HG02678 (cell line): ENCODE results near the gene SMC6.

Experiments used
- ATAC-seq: cut with Tn5 transposase; IDR thresholded peaks from one replicate; pipeline ENCODE4 v1.9.1; 2021; ENCODE audit warnings: mild to moderate bottlenecking, moderate library complexity; ENCODE audit not compliant: unreplicated experiment

The SMC6 gene, protein sequence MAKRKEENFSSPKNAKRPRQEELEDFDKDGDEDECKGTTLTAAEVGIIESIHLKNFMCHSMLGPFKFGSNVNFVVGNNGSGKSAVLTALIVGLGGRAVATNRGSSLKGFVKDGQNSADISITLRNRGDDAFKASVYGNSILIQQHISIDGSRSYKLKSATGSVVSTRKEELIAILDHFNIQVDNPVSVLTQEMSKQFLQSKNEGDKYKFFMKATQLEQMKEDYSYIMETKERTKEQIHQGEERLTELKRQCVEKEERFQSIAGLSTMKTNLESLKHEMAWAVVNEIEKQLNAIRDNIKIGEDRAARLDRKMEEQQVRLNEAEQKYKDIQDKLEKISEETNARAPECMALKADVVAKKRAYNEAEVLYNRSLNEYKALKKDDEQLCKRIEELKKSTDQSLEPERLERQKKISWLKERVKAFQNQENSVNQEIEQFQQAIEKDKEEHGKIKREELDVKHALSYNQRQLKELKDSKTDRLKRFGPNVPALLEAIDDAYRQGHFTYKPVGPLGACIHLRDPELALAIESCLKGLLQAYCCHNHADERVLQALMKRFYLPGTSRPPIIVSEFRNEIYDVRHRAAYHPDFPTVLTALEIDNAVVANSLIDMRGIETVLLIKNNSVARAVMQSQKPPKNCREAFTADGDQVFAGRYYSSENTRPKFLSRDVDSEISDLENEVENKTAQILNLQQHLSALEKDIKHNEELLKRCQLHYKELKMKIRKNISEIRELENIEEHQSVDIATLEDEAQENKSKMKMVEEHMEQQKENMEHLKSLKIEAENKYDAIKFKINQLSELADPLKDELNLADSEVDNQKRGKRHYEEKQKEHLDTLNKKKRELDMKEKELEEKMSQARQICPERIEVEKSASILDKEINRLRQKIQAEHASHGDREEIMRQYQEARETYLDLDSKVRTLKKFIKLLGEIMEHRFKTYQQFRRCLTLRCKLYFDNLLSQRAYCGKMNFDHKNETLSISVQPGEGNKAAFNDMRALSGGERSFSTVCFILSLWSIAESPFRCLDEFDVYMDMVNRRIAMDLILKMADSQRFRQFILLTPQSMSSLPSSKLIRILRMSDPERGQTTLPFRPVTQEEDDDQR

DNA sequence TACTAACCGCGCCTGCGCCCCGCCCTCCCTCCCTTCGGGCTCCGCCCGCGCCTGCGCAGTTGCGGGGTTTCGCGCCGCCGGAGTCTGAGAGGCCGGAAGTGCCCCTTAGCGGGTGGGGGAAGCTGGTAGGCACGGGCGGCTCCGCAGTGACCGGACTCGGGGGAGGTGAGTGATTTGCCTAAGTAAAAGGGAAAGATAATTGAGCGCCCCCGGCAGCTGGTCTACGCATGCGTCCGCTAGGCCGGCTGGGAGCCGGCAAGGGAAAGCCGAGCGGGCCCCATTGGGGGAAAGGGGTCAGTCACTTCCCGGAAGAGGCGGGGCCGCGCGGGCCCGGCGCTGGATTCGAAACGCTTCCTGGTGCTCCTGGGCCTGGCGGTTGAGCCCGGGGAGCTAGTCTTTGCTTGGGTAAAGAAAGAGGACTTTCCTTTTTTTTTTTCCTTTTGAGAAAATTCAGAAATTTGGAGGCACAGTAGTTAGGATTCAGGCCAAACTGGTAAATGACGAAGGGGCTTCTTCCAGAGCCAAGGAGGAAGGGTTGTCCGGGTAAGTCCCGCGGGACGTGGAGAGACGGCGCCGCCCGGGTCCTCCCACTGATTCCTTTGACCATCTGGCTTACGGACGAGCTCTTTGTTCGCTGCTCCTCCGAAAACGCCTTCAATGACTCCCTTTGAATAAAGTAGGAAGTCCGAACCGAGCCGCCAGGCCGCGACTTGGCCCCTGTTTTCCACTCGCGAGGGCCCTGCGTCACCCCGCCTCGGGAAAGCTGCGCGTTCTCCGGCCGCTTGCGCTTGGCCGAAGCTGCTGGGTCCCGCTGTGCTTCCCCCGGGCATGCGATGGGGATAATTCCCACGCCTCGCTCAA lies at the start of gene SMC6, which contains the start of gene GEN1:
Gene SMC6 (minus strand): TSS at position 8 of the 861 bp plus-strand sequence. CDS start 7,864 bp downstream, outside the sequence.
Gene GEN1 (plus strand): TSS at position 336 of the 861 bp plus-strand sequence. CDS start 5,806 bp downstream, outside the sequence.
- peak; percentile 71 for ATAC-seq

DNA sequence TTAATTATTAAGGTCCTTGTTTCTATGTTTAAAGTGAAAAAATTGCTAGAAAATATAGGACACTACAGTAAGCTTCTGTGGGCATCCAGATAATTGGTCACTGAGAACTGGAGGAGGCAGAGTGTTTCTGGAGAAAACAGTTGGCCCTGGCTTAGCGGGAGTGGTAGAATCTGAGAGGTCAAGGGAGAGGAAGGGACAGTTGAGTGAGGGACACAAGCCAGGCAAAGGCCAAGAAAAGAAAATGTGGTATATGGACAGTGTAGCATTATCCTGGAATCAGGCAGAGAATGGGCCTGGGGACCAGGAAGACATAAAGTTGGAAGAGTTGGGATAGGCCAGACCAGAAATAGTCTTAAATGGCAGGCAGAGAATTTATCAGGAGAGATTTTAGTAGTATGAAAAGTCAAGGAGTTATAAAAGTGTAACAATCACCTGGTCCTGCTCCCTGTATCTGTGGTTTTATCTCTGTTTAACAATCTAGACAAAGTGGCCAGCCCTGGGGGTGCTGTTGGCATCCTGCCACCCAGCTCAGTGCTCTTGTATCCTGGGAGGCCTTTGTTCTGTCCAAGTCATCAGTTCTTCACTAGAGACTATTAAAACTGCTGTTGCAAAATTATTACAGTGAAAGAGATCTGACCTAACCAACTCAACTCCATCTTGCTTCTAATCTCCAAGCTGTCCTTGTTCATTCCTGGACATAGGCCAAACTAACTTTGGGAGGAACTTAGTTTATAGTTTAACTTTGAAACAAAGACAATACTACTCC lies 47.3 kb upstream of the SMC6 start:
- ATAC-seq, result no peak

DNA sequence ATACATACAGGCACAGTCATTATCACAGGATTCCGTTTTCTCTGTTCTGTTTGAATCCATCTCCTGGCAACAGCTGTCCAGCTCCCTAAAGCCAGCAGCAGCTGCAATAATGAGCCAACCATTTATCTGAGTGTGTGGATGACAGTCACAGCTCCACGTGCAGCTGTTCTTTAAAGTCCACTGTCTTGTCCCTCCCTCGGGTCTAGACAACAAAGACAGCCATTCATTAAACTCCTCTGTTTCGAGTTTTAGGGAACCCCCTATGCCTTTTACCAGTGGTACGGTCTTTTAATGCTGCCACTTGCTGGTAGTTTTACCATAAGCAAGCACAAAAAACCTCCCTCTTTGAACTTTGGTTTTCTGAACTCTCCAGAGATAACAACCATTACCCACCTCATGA lies 46.6 kb upstream of the SMC6 start:
- ATAC-seq, result peak; percentile 36

DNA sequence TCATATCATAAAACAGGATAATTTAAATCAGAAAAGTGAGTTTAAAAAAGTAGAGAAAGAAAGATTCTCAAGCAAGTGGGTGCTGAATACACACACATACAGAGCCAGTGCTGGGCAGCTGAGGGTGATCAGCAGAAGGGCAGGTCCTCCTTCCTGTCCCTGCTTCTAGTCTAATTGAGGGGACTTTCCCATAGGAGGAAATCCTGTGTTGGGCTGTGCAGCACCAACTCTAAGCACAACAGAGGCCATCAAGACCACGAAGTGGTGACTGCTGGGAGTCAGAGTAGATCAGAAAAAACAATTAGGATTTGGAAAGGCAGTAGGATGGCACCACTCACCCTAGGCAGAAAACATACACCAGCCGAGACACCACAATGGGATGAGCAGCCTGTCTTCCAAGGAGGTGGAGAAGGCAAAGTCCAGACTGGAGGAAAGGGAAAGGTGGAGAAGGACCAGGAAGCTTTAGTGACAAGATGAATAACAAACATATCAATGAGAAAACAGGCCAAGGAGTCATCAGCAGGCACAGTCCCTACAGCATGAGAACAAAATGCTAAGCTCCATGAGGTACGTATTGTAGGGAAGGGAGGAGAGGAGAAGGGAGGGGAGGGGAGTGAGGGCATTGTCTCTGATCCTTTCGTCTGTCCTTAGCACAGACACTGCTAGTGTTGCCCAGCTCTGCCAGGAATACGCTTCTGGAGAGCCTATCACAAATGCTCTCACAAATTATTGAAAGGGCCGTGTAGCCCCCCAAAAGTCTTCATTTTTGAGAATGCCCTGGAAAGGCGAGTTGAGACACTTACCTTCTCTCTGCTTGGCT lies 45.9 kb upstream of the SMC6 start:
- no peak for ATAC-seq

DNA sequence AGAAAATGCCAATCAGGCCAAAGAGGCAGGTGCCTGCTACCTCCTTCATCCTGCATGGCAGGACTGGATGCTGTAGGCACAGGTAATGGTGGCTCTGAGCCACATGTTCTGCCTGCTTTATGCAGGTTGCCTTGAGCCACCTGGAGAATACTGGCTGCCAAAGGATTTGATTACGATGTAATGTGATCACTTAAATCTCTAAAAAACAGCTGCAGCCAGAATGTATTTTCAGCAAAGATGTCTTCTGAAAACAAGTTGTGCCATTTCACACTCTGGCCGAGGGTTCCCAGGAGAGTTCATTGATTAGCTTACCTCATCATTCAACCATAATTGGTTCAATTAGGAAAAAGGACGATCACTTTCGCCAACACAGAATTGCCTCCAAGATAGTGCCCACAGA lies 44.7 kb upstream of the SMC6 start:
- ATAC-seq, result no peak

DNA sequence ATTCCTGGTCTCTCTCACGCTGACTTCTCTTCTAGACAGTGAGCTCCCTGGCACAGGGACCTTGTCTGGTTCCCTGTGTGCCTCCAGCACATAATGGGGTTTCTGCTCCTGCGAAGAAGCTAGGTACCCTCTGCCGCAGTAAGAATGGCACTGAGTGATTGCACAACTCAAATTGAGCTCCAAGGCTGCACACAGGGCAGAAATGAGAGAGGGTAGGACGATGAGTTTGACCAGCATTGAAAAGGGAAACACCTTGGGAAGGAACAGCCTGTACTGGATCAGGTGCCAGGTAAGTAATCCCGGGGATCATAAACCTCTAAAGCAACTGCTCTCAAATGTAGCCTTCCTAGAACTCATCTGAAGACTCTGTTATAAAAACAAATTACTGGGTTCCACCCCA lies 41.7 kb upstream of the SMC6 start:
- ATAC-seq, result no peak

DNA sequence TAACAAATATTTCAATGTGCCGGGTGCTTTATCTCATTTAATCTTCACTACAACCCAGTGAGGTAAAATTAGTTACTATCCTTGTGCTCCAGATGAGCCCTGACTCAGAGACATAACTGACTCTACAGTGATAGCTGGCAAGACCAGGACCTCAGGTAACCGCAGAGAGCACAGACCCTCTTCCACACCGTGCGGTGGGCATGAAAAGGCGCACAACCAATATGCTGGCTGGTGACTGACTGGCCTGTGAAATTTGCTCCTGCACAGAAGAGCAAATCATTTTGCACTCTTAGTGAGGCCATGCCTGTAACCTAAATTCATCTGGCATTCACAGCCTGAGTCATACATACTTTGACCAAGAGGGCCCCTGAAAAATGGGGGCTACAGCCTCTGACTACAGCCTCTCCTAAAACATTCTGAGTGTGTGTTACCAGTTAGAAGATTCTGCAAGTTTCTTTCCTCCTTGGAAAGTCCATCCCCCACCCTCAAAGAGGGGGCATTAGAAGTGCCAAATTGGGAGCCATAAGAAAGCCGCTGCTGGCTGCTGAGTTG lies 40.3 kb upstream of the SMC6 start:
- no peak for ATAC-seq

DNA sequence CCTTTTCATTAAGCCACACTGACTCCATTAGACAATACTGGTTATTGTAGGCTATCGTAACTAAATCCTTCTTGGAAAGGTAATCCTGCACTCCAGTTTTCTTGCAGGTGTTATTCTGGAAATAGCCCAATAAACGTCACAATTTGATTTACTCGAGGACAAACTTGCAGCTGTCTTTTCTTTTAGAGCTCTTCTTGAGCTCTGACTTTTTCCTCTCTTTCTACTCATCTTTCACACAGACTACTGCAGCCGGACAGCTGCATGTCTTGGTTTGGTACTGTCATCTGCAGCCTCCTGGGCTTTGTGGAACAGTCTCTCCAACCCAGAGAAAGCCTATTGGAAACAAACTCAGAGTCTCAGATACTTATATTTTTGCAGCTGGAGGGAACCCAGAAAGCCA lies 39.7 kb upstream of the SMC6 start:
- ATAC-seq, result no peak

DNA sequence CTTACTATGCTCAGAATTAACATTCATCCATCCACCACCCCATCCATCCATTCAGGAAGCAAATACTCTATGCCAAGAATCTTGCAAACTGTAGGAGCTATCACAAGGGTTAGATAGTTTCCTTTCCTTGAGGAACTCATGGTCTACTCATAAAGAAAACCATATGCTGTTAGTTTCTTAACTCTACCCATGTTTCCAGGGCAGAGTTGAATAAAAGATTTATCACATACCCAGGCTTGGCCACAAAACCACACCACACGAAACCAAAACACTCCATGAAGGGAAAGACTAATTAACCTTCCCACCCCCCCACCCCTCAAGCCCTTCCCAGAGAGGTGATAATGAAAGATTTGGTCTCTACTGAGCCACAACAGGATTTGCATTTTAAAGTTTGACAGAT lies 38.9 kb upstream of the SMC6 start:
- no peak for ATAC-seq

DNA sequence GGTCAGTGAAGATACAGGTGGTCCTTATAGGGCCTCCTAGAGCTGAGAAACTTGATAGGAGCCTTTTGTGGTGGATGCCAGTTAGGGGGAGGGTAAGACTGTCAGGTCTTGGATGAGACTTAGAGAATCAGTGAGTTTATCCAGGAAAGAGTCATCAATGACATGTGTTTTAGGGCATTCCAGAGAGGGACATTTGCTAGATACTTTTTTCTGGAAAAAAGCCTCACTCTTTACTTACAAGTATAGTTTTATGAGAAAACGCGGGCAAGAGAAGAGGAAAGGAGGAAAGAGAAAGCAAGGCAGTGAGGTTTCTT lies 38.2 kb upstream of the SMC6 start:
- ATAC-seq, result no peak

DNA sequence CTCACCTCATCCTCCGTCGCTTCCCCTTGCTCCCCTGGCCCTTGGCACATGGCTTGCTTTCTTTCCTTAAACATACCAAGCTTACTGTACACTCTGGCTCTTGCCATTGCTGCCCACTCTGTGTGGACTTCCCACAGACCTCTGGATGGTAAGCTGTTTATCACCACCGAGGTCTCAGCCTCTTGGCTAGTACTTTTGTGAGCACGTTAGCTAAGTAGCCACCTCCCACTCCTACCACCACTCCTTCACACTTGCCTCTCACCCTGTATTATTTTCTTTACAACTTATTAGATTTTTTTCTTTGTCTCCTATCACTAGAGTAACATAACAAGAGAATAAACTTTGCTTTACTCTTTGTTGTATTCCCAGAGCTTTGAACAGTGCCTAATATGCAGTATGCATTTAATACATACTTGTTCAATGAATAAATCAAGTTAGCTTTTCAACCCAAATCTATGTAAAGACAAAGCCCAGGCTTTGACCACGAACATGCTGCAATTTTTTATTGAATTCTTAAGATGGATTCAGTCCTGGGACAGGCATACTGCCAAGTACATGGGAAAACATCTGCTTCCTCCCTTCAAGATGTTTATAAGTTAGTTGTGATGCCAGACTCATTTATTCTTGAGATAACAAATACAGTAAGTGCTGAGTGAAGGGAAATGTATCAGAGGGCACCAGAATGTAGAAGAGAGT lies 37.7 kb upstream of the SMC6 start:
- no peak for ATAC-seq

DNA sequence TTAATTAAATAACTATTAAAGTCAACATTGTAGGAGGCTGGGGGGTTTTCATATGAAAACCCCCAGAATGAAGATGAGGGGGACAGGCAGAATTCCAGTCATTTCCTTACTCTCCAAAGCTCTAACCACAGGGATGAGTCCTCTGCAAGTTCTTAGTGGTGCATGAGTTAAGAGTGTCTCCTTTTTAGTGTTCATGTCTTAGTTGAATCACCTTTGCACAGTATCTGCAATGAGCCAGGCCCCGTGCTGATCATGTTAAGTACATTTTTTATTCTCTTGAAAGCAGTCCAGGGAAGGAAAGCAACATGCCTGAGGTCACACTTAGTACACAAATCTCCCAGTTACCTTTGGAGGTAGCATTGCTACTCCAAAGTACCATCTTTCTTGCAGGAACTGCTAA lies 36.9 kb upstream of the SMC6 start:
- ATAC-seq, result no peak

DNA sequence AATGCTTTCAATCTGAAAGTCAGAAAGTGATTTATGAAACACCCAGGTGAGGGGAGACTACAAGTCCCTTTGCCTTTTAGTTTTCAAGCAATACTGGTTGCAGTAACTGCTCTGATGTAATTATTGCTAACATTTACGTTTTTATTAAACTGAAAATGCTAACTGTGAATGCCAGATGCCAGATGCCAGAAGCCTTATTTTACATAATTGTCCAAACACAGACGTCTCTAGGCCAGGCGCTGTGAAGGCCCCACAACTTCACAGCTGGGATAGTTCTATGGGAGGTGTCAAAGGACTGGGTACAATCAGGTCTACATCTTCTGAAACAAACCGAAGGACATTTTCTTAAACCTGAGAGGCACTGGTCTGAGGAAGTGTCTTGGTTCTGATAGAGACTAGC lies 35.2 kb upstream of the SMC6 start:
- no peak for ATAC-seq

DNA sequence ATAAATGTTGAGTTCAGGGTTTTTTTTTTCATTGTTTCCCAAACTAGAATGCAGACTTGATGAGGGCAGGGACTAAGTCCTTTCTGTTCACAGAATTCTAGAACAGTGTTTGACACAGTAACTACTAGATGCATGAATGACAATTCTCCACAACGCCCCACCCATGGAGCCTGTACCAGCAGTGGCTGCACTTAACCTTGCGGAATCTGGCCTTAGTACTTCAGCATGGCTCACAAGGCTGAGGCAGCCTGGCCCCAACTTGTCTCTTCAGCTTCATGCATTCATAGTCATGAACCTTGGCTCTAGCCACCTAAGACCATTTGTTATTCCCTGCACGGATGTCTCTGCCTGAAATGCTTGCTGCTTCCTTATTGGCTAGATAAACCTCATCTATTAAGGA lies 33.1 kb upstream of the SMC6 start:
- ATAC-seq, result no peak

DNA sequence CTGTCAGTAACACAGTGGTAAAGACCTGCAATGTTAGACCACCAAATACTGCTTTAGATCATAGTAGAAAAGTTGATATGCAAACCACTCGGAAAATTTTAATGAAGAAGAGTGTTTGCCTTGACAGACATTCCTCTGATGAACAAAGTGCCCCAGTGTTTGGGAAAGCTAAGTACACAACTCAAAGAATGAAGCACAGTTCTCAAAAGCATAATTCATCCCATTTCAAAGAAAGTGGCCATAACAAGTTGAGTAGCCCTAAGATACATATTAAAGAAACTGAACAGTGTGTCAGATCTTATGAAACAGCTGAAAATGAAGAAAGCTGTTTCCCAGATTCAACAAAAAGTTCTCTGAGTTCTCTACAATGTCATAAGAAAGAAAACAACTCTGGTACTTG lies 27.9 kb upstream of the SMC6 start:
- ATAC-seq, result no peak

DNA sequence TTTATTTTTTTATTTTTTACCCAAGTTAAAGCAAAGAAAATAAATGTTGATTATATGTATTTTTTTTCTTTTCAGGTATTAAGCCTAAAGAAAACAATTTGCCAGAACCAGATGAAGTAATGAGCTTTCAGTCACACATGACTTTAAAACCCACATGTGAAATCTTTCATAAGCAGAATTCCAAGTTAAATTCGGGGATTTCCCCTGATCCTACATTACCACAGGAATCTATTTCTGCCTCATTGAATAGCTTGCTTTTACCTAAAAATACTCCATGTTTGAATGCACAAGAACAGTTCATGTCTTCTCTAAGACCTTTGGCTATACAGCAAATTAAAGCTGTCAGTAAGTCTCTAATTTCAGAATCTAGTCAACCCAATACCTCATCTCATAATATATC lies 26.9 kb upstream of the SMC6 start:
- ATAC-seq, result no peak

DNA sequence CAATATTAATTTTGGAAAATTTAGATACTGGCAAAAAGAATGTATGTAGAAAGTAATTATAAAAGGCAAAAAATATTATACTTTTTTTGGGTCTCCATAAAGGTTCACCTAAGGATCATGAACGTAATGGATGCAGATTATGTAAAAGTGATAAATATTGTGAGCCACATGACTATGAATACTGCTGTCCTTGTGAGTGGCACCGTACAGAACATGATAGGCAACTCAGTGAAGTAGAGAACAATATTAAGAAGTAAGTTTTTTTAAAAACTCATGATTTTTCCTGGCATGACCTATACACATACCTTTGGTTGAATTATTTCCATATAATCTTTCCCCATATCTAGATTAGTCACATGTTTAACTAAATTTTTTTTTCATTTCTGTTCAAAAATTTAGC lies 18.9 kb upstream of the SMC6 start:
- no peak for ATAC-seq

DNA sequence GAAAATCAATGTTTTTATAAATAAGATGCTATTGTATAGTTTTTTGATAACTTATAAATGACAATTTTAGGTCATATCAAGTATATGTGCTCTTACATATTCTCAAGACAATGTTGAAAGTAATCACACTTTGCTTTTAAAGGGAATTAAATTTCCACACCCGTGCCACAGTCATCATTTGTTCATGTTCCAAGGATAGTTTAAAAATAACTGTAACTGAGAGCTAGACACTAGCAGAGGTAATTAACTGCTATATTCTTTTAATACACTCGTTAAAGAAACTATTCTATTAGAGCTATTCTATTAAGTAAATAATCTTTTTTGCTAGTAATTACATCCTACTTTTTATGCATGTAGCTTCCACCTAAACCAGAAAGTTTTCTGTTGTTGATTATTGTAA lies 18.3 kb upstream of the SMC6 start:
- no peak for ATAC-seq
